ENCODE data around the gene POU6F1.
A peak's percentile ranks its signal among the peaks of the same experiment; 100 is the strongest.
"Not testable (repeated sequence)": the region's sequence is repeated elsewhere in the genome, so short reads cannot be mapped to it uniquely, and the experiment has no call there.

Gene POU6F1

DNA sequence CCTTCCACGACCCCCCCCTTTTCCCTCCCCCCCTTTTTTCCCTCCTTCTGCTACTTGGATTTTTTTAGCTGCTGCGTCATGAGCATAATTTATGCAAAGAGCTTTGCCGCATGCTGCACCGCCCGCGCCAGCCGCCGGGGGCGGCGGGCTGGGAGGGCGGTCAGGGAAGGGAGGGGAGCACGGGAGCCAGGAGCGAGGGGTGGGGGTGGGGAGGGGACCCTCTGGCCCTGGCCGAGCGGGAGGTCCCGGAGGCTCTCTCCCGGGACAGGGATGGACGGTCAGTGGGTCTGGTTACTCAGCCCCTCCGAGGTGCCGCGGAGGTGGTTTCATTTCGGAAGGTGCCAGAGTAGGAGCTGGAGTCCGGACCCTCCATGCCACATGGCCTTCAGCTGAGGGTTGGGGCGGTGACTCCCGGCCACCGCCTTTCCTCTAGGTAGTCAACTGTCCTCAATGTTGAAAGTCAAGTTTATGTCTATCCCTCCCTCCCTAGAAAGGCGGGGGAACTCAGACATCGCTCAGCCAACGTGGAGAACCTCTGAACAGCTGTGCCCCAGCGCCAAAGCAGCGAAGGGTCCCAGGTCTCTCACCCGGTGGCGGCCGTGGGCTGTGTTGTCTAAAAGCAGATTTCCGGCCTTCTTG is at the start of gene POU6F1:
Gene POU6F1, minus strand, starts transcription at position 95 of the 639 bp plus-strand sequence. CDS start 11,226 bp downstream, outside the sequence.
- DNase-seq (ENCODE audit: low read depth), result peak; percentile 77

DNA sequence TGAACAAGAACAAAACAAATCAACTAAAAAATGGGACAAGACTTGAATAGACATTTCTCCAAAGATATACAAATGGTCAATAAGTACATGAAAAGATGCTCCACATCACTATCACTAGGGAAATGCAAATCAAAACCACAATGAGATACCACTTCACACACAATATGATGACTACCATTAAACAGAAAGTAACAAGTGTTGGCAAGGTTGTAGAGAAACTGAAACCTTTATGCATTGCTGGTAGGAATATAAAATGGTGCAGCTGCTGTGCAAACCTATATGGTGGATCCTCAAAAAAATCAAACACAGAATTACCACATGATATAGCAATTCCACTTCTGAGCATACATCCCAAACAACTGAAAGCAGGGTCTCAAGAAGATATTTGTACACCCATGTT is 47.2 kb upstream of the POU6F1 start:
- DNase-seq (ENCODE audit: low read depth), result no peak

DNA sequence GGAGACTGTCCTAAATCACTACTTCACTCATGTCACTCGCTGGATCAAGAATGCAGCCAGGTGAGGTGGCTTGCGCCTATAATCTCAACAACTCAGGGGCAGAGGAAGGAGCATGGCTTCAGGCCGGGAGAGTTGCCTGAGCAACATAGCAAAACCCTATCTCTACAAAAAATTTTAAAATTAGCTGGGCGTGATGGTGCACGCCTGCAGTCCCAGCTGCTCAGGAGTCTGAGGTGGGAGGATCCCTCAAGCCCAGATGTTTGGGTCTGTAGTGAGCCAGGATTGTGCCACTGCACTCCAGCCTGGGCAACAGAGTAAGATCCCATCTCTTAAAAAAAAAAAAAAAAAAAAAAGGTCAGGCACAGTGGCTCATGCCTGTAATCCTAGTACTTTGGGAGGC is 46.4 kb upstream of the POU6F1 start:
- DNase-seq (ENCODE audit: low read depth), result no peak

GRCh38 chr12:51263341-51263740 is 45.5 kb upstream of the POU6F1 start:
- no peak for DNase-seq (ENCODE audit: low read depth)

DNA sequence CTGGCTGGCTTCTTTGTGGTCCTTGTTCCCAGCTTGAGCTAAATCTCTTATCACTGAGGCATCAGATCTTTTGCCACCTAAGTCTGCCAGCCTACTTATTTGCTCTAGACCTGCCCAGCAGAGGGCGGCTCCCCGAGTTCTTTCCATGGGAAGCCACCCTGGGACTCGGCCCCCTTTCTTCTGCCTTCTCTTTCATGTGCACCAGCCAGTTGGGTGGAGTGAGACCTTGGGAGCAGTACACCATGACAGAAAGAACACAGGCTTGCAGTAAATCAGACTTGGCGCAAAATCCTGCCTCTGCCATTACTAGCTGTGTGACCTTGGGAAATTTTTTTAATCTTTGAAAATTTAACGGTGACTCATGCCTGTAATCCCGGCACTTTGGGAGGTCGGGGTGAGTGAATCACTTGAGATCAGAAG is 44.9 kb upstream of the POU6F1 start:
- peak; percentile 61 for DNase-seq (ENCODE audit: low read depth)

GRCh38 chr12:51259600-51259999 is 41.7 kb upstream of the POU6F1 start:
- not testable (repeated sequence) for DNase-seq (ENCODE audit: low read depth)

GRCh38 chr12:51254536-51254935 is 36.7 kb upstream of the POU6F1 start:
- DNase-seq (ENCODE audit: low read depth), result no peak

- no peak for DNase-seq (ENCODE audit: low read depth)
These were observed 35.4 kb upstream of the POU6F1 start for GRCh38 chr12:51253276-51253675.

DNA sequence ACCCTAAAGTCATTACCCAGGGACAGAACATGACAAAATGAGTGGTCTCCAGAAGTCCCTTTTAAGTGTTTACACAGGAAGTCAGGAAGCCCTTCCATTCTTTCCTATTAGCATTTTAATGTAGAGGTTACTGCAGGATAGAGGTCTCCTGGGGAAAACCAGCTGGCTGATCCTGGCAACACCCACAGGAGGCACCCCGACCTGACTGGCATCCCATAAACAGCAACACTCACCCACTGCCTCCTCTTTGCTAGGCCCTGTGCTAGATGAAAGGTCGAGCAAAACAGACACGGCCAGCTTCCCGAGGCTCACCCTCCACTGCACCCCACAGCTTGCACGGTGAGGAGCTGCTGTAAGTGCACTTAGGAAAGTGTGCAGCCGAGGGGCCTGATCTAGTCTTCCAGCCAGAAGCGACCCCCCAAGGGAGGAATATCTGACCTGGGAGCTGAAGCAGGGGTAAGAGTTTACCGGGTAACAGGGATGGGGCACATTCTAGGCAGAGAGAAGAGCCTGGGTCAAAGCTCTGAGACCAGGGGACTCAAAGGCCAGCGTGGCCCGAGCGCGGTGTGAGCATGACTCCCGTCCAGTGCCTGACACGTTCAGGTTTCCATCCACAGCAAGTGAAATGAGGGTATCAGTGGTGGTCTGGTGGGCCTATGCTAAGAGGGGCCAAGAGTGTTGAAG is 29.8 kb upstream of the POU6F1 start:
- no peak for DNase-seq (ENCODE audit: low read depth)

- peak; percentile 62 for DNase-seq (ENCODE audit: low read depth)
These were observed 28.5 kb upstream of the POU6F1 start for GRCh38 chr12:51246254-51246853.

DNA sequence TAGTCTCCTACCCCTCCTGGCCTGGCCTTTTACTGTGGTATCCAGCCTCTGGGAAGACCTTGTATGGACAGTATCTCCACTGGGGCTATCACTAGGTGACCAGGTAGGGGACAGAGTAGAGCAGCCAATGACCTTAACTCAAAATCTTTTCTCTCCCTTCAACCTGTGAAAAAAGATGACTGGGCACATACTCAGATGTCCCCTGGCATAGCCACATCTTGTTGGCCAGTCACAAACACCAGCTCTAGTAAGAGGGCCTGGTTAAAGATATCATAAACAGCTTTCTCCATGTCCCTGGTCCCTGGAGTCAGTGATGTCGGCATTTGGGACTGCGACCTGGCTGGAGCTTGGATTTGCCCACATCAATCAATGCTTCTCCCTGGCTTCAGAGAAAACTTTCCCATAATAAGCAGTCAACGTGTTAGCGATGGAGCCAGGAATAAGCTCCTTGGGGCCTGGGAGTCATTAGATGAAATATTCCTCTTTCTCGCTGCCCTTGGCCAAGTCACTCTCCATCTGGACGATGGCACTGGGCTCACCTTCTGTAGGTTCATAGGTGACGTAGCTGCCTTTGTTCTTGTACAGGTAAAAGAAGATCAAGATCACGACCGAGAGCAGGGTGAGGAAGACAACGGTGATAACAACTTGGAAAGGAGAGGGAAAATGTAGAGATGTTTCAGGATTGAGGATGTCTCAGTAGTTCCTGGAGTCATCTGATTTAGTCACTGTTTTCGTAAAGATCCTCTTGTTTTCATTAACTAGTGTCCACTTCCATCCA is 27.8 kb upstream of the POU6F1 start:
- no peak for DNase-seq (ENCODE audit: low read depth)

DNA sequence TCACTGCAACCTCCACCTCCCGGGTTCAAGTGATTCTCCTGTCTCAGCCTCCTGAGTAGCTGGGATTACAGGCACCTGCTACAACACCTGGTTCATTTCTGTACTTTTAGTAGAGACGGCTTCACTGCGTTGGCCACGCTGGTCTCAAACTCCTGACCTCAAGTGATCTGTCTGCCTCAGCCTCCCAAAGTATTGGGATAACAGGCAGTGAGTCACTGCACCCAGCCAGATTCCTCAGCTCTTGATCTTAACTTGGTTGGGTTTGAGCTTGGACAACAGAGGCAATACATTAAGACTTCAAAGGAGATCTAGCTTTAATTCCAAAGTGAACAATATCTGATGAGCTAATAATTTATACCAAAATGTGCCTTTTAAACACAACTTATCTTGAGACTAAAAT is 26.4 kb upstream of the POU6F1 start:
- peak; percentile 56 for DNase-seq (ENCODE audit: low read depth)

DNA sequence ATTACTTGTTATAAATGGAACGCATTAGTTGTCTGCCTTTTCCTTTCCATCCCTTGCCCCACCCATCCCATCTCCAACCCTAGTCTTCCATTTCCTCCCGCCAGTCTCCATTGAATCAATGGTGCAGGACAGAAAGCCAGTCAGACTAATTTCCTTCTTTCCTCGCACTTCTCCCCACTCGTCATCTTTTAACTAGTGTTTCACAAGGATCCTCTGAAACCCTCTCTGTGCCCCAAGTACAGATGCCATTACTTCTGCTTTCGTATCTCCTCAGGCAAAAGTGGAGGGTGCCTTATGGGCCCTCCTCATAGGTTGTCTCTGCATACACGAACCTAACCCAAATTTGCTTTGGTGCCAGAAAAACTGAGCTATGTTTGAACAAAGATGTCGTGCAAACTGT is 25.0 kb upstream of the POU6F1 start:
- DNase-seq (ENCODE audit: low read depth), result no peak

DNA sequence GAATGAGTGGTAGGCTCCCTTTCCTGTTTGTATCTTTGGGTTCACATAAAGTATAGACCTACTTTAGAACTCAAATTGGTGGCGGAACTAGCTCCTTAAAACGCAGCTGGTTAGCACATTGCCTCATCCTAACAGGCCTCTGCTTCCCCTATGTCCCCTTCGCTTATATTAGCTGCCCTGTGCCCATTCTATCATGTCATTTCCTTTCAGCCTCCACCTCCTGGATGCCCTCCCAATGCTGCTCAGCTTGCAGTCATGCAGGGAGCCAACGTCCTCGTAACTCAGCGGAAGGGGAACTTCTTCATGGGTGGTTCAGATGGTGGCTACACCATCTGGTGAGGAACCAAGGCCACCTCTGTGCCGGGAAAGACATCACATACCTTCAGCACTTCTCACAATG is 24.3 kb upstream of the POU6F1 start:
- DNase-seq (ENCODE audit: low read depth), result no peak

GRCh38 chr12:51240971-51241370 is 23.1 kb upstream of the POU6F1 start:
- peak; percentile 49 for DNase-seq (ENCODE audit: low read depth)

DNA sequence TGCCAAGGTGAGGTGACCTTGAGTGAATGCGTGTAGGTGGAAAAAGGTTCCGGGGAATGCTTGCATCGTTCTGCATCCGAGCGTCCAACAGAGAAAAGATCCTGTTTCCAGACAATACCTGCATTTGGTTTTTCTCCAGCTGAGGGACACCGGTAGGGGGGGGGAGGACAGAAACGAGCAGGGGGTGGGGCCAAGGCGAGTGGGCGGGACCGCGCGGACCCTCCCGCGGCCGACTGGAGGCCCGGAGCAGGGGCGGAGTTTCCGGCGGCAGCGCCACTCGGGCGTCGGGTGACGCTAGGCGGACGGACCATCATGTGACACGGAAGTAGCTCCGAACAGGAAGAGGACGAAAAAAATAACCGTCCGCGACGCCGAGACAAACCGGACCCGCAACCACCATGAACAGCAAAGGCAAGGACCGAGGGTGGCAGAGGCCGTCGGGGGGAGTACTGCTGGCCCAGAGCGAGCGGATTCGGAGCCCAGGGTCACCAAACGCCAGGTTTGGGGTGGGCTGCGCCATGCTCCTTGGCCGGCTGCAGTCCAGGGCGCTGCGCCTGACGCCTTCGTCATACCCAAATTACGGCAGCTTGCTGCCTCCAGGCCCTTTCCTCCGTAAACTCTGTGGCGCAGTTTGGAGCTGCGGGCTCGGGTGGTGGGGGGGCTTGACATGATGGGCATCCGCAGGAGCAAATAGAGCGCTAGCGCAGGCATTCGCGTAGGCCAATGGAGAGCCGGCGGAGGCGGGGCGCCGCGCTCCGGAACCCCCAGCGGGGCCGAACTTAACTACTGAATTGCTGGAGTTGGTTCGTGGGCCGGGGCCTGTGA is 20.9 kb upstream of the POU6F1 start, which contains the start of gene DAZAP2:
Gene DAZAP2, plus strand, starts transcription at position 317 of the 825 bp plus-strand sequence. Its CDS starts 82 bp downstream, at position 399.
- DNase-seq (ENCODE audit: low read depth), result peak; percentile 94

DNA sequence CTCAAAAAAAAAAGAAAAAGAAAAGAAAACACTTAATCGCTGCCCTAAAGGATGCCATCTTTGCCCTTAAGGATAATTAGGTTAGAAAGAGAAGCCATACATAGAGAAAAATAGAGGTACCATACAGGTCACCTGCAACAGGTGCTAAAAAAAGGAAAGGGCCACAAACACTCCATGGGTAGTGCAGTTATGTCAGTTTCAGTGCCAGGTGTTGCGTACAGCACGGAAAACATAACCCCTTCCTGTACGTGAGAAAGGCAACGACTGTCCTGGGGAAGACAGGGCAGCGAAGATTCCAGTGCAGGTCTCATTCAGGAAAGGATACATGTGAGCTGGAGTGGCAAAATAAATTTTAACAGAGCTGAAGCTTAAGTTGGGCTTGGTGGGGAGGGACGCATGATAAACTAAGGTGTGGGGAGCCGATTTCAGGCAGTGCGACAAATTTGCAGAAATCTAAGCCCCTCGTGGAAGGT is 20.2 kb upstream of the POU6F1 start:
- no peak for DNase-seq (ENCODE audit: low read depth)

DNA sequence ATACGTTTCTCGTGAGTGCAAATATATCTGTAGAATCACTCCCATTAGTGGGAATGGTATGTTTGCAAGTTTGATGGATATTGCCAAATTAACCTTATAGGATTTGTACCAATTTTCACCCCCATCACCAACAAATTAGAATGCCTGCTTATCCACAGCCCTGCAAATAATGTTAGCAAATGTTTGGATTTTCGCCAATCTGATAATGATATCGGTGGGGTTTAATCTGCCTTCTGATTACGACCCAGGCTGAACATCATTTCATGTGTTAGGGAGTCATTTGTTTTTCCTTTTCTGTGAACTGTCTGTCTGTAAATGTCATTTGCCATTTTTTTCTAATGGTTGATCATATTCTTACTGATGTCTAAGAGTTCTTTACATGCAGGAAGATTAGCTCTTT is 16.7 kb upstream of the POU6F1 start:
- DNase-seq (ENCODE audit: low read depth), result no peak

DNA sequence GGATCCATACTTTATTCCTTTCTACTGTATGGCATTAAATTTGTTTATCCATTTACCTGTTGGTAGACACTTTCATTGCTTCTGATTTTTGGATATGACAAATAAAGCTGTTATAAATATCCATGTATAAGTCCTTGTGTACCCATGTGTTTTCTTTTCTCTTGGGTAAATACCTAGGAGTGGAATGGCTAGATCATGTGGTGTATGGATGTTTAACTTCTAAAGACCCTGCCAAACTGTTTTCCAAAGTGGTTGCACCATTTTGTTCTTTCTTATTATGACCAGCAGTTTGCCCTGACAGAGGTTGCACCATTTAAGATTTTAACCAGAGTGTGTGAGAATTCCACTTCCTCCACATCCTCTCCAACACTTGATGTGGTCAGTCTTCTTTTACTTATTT is 14.8 kb upstream of the POU6F1 start:
- DNase-seq (ENCODE audit: low read depth), result no peak

- DNase-seq (ENCODE audit: low read depth), result no peak
These were observed 11.4 kb upstream of the POU6F1 start for GRCh38 chr12:51229116-51229809.

- no peak for DNase-seq (ENCODE audit: low read depth)
These were observed 10.1 kb upstream of the POU6F1 start for GRCh38 chr12:51227962-51228361.
